WTC11 (cell line): ENCODE results near the gene ATF1. TPM values are rescaled to one million over a fixed set of nuclear protein-coding genes. Genes with fewer than 3 reads are reported as not detected.

Source experiments
- ATAC-seq: fragments of 200-7000 bp; cut with Tn5 transposase; 2 replicates; pipeline ENCODE4 v1.10.0; 2021; ENCODE audit warnings: mild to moderate bottlenecking, moderate library complexity
- Bru-seq: library from RNA; stranded (reverse); fragments of 400-500 nt; gene quantifications from one replicate; lab custom pipeline; 2021; lab: Mats Ljungman, UMichigan
- CTCF ChIA-PET: fragments of 300-600 bp; sonication (Branson Sonifier 250); formaldehyde crosslinking; loops from one replicate; lab custom pipeline; 2021; ENCODE audit warnings: antibody characterized with exemption; lab: Charles Lee
- POLR2A ChIA-PET: fragments of 350-600 bp; sonication (Branson Sonifier 250); formaldehyde crosslinking; loops from one replicate; lab custom pipeline; 2021; ENCODE audit warnings: antibody characterized with exemption; lab: Charles Lee
- DNase-seq: peaks from one replicate; pipeline ENCODE4 v3.0.0; 2021; ENCODE audit warnings: low spot score
- H3K27ac Mint-ChIP-seq: 2 replicates; pipeline ENCODE4 v1.8.0; 2021; ENCODE audit warnings: mixed read lengths
- H3K27me3 Mint-ChIP-seq: 2 replicates; pipeline ENCODE4 v1.8.0; 2021; ENCODE audit warnings: low read depth, mild to moderate bottlenecking, moderate library complexity, mixed read lengths
- H3K36me3 Mint-ChIP-seq: 2 replicates; pipeline ENCODE4 v1.8.0; 2021; ENCODE audit warnings: mixed read lengths
- H3K4me1 Mint-ChIP-seq: 2 replicates; pipeline ENCODE4 v1.8.0; 2022; ENCODE audit warnings: mixed read lengths
- H3K4me3 Mint-ChIP-seq: 2 replicates; pipeline ENCODE4 v1.8.0; 2021; ENCODE audit warnings: mild to moderate bottlenecking, moderate library complexity, mixed read lengths
- H3K9me3 Mint-ChIP-seq: 2 replicates; pipeline ENCODE4 v1.8.0; 2021; ENCODE audit warnings: mixed read lengths
- CREB1 ChIP-seq: sonication (generic); formaldehyde crosslinking; IDR thresholded peaks from 2 replicates; pipeline ENCODE4 v1.8.0; 2023; ENCODE audit warnings: mild to moderate bottlenecking, missing genetic modification reagents
- CREM ChIP-seq: sonication (generic); formaldehyde crosslinking; IDR thresholded peaks from 2 replicates; pipeline ENCODE4 v1.8.1; 2022; ENCODE audit warnings: mild to moderate bottlenecking, missing genetic modification reagents, moderate library complexity
- FOXJ3 ChIP-seq: sonication (generic); formaldehyde crosslinking; IDR thresholded peaks from 2 replicates; pipeline ENCODE4 v1.9.0; 2021; ENCODE audit warnings: missing genetic modification reagents, mild to moderate bottlenecking, borderline replicate concordance
- FOXK1 ChIP-seq: sonication (generic); formaldehyde crosslinking; IDR thresholded peaks from 2 replicates; pipeline ENCODE4 v1.8.0; 2022; ENCODE audit warnings: mild to moderate bottlenecking, moderate library complexity, missing genetic modification reagents
- KAT7 ChIP-seq: sonication (generic); formaldehyde crosslinking; IDR thresholded peaks from 2 replicates; pipeline ENCODE4 v1.8.1; 2023; ENCODE audit warnings: missing genetic modification reagents, mild to moderate bottlenecking, borderline replicate concordance
- MXD4 ChIP-seq: fragments of 250-450 bp; sonication (Bioruptor Pico); IDR thresholded peaks from 2 replicates; pipeline ENCODE4 v1.8.0; 2021; ENCODE audit warnings: mild to moderate bottlenecking, moderate library complexity, borderline replicate concordance
- NFATC4 ChIP-seq: fragments of 250-450 bp; sonication (Bioruptor Pico); IDR thresholded peaks from 2 replicates; pipeline ENCODE4 v1.9.0; 2021; ENCODE audit warnings: mild to moderate bottlenecking
- NR3C1 ChIP-seq: sonication (generic); formaldehyde crosslinking; conservative IDR thresholded peaks from 2 replicates; pipeline ENCODE4 v1.8.1; 2023; ENCODE audit warnings: low read depth, mild to moderate bottlenecking, missing genetic modification reagents
- OVOL2 ChIP-seq: fragments of 250-450 bp; sonication (Bioruptor Pico); IDR thresholded peaks from 2 replicates; pipeline ENCODE4 v1.9.0; 2021; ENCODE audit warnings: mild to moderate bottlenecking, borderline replicate concordance
- RORB ChIP-seq: fragments of 250-450 bp; sonication (Bioruptor Pico); IDR thresholded peaks from 2 replicates; pipeline ENCODE4 v1.9.0; 2021; ENCODE audit warnings: mild to moderate bottlenecking
- TEAD1 ChIP-seq: sonication (generic); formaldehyde crosslinking; IDR thresholded peaks from 2 replicates; pipeline ENCODE4 v1.8.0; 2022; ENCODE audit warnings: mild to moderate bottlenecking, missing genetic modification reagents
- ZNF121 ChIP-seq: sonication (generic); formaldehyde crosslinking; IDR thresholded peaks from 2 replicates; pipeline ENCODE4 v1.8.0; 2023; ENCODE audit warnings: missing genetic modification reagents
- ZNF219 ChIP-seq: sonication (generic); formaldehyde crosslinking; IDR thresholded peaks from 2 replicates; pipeline ENCODE4 v1.8.0; 2023; ENCODE audit warnings: missing genetic modification reagents, mild to moderate bottlenecking, borderline replicate concordance
- ZNF317 ChIP-seq: sonication (generic); formaldehyde crosslinking; IDR thresholded peaks from 2 replicates; pipeline ENCODE4 v1.8.1; 2023; ENCODE audit warnings: low read depth, mild to moderate bottlenecking, moderate library complexity, missing genetic modification reagents, borderline replicate concordance
- long read RNA-seq, 3 experiments: library from RNA in 1 of 3; library from capped mRNA in 1 of 3; library from polyadenylated mRNA in 1 of 3; unstranded in 2 of 3; stranded (forward) in 1 of 3; transcript quantifications; one replicate each; pipeline ENCODE4 v2.0.0, GENCODE V29; 2021
- total RNA-seq: library from RNA; stranded (reverse); gene quantifications from 3 replicates; pipeline ENCODE4 v1.2.3, GENCODE V29; 2021
- TF ChIP-seq, protein P1 (sequence below): sonication (generic); formaldehyde crosslinking; IDR thresholded peaks from 2 replicates; pipeline ENCODE4 v1.8.1; 2023; ENCODE audit warnings: mild to moderate bottlenecking, missing genetic modification reagents
- TF ChIP-seq, protein P2 (sequence below): sonication (generic); formaldehyde crosslinking; IDR thresholded peaks from 2 replicates; pipeline ENCODE4 v1.8.0; 2023; ENCODE audit warnings: mild to moderate bottlenecking, missing genetic modification reagents
- TF ChIP-seq, protein P3 (sequence below): fragments of 250-450 bp; sonication (Bioruptor Pico); IDR thresholded peaks from 2 replicates; pipeline ENCODE4 v1.9.0; 2021; ENCODE audit warnings: mild to moderate bottlenecking
- TF ChIP-seq, protein P4 (sequence below): sonication (generic); formaldehyde crosslinking; conservative IDR thresholded peaks from 2 replicates; pipeline ENCODE4 v1.8.1; 2023; ENCODE audit warnings: mild to moderate bottlenecking, low read depth, missing genetic modification reagents, moderate library complexity
- TF ChIP-seq, protein P5 (sequence below): sonication (generic); formaldehyde crosslinking; IDR thresholded peaks from 2 replicates; pipeline ENCODE4 v1.8.1; 2022; ENCODE audit warnings: low read depth, mild to moderate bottlenecking, moderate library complexity, missing genetic modification reagents, borderline replicate concordance
- TF ChIP-seq, protein P6 (sequence below): sonication (generic); formaldehyde crosslinking; IDR thresholded peaks from 2 replicates; pipeline ENCODE4 v1.8.0; 2023; ENCODE audit warnings: missing genetic modification reagents
- TF ChIP-seq, protein P7 (sequence below): sonication (generic); formaldehyde crosslinking; IDR thresholded peaks from 2 replicates; pipeline ENCODE4 v1.8.1; 2022; ENCODE audit warnings: low read depth, missing genetic modification reagents, borderline replicate concordance

ATF1 gene
- total RNA-seq (34.6 to 36.6 TPM (median 34.8 TPM) in 3 replicates), Bru-seq, nascent RNA (percentile 69 among the genes with signal in this experiment)
- long read RNA-seq, experiment 1, transcript ATF1-201 (7 exons, 2,181 nt), result major isoform, 90 of 111 reads
- long read RNA-seq, experiment 1, partial matches to known transcripts, result 12 of 111 reads
- long read RNA-seq, experiment 1, other reads (novel, unspliced or antisense), result 9 of 111 reads
- long read RNA-seq, experiment 2, transcript ATF1-201 (7 exons, 2,181 nt), result major isoform, 19 of 45 reads
- long read RNA-seq, experiment 2, partial matches to known transcripts, result 12 of 45 reads
- long read RNA-seq, experiment 2, other reads (novel, unspliced or antisense), result 14 of 45 reads
- long read RNA-seq, experiment 3, transcript ATF1-201 (7 exons, 2,181 nt), result major isoform, 106 of 135 reads
- long read RNA-seq, experiment 3, partial matches to known transcripts, result 11 of 135 reads
- long read RNA-seq, experiment 3, other reads (novel, unspliced or antisense), result 18 of 135 reads

DNA sequence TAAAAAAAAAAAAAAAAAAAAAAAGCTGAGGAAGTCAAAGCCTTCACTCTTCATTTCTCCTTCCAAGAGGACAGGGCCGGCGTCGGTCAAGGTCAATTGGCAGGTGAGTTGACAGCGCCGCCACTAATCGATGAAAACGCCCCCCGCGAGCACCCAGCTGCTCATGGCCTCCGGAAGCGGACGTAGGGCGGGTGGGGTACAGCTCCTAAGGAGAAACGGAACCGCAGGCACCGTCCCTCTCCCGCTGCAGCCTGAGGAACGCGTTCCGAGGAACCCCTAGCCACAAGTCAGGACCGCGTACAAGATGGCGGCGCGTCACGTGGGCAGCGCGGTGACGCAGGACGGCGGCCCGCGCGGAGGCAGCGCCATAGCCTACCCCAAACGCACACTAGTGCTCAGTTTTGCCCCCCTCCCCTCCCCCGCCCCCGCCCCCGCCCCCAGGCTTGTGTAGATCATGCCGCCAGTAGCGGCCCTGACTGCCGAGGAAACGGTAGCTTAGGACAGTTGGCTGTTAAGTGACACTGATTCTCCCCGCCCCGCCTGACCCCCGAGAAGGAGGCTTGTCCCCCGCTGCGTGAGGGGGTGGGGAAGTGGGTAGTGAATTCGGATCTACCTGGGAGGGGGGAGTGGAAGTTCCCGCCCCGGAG is at the start of gene ATF1:
TSS of gene ATF1 (plus strand) at position 463 of the 647 bp plus-strand sequence. CDS start 16,045 bp downstream, outside the sequence.
- peak; percentile 86 for ATAC-seq
- Mint-ChIP-seq H3K9me3 (peaks cover under 1% of the 10 kb centered on the region), H3K27me3 (no peaks in the 10 kb centered on the region), H3K4me3 (peak within 1 kb of the TSS; percentile 91), H3K27ac (peak within 1 kb of the TSS; percentile 97), H3K36me3 (peaks cover 1% of the 10 kb centered on the region), H3K4me1 (peaks cover 31% of the 10 kb centered on the region)
- ChIA-PET CTCF (interaction anchor here (0.6 to 3.2 kb wide), 9 partner anchors 13 to 808 kb away, joined by 3 to 43 read pairs (median 6); partner anchors contain the start of genes DIP2B and SLC11A2), POLR2A (interaction anchor here (0.7 to 1.5 kb wide), 8 partner anchors 24 to 507 kb away, joined by 3 to 9 read pairs (median 4); partner anchors contain the start of gene SLC11A2)
- peak; percentile 89 for DNase-seq
- TF ChIP-seq, protein P1, sequence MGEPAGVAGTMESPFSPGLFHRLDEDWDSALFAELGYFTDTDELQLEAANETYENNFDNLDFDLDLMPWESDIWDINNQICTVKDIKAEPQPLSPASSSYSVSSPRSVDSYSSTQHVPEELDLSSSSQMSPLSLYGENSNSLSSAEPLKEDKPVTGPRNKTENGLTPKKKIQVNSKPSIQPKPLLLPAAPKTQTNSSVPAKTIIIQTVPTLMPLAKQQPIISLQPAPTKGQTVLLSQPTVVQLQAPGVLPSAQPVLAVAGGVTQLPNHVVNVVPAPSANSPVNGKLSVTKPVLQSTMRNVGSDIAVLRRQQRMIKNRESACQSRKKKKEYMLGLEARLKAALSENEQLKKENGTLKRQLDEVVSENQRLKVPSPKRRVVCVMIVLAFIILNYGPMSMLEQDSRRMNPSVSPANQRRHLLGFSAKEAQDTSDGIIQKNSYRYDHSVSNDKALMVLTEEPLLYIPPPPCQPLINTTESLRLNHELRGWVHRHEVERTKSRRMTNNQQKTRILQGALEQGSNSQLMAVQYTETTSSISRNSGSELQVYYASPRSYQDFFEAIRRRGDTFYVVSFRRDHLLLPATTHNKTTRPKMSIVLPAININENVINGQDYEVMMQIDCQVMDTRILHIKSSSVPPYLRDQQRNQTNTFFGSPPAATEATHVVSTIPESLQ (CRISPR knock-in tag), result no peak
- TF ChIP-seq, protein P2, sequence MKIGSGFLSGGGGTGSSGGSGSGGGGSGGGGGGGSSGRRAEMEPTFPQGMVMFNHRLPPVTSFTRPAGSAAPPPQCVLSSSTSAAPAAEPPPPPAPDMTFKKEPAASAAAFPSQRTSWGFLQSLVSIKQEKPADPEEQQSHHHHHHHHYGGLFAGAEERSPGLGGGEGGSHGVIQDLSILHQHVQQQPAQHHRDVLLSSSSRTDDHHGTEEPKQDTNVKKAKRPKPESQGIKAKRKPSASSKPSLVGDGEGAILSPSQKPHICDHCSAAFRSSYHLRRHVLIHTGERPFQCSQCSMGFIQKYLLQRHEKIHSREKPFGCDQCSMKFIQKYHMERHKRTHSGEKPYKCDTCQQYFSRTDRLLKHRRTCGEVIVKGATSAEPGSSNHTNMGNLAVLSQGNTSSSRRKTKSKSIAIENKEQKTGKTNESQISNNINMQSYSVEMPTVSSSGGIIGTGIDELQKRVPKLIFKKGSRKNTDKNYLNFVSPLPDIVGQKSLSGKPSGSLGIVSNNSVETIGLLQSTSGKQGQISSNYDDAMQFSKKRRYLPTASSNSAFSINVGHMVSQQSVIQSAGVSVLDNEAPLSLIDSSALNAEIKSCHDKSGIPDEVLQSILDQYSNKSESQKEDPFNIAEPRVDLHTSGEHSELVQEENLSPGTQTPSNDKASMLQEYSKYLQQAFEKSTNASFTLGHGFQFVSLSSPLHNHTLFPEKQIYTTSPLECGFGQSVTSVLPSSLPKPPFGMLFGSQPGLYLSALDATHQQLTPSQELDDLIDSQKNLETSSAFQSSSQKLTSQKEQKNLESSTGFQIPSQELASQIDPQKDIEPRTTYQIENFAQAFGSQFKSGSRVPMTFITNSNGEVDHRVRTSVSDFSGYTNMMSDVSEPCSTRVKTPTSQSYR, result peak; percentile 67; the same call in 1 of the 2 replicates
- TF ChIP-seq, protein P3, sequence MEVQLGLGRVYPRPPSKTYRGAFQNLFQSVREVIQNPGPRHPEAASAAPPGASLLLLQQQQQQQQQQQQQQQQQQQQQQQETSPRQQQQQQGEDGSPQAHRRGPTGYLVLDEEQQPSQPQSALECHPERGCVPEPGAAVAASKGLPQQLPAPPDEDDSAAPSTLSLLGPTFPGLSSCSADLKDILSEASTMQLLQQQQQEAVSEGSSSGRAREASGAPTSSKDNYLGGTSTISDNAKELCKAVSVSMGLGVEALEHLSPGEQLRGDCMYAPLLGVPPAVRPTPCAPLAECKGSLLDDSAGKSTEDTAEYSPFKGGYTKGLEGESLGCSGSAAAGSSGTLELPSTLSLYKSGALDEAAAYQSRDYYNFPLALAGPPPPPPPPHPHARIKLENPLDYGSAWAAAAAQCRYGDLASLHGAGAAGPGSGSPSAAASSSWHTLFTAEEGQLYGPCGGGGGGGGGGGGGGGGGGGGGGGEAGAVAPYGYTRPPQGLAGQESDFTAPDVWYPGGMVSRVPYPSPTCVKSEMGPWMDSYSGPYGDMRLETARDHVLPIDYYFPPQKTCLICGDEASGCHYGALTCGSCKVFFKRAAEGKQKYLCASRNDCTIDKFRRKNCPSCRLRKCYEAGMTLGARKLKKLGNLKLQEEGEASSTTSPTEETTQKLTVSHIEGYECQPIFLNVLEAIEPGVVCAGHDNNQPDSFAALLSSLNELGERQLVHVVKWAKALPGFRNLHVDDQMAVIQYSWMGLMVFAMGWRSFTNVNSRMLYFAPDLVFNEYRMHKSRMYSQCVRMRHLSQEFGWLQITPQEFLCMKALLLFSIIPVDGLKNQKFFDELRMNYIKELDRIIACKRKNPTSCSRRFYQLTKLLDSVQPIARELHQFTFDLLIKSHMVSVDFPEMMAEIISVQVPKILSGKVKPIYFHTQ (CRISPR knock-in tag), result no peak
- TF ChIP-seq OVOL2 (CRISPR knock-in tag) (no peak), FOXK1 (peak; percentile 78), FOXJ3 (CRISPR knock-in tag) (no peak), ZNF219 (CRISPR knock-in tag) (no peak), KAT7 (CRISPR knock-in tag) (no peak), NFATC4 (CRISPR knock-in tag) (no peak), NR3C1 (no peak), CREM (peak; percentile 51; the same call in 1 of the 2 replicates), RORB (CRISPR knock-in tag) (no peak), MXD4 (CRISPR knock-in tag) (no peak), CREB1 (no peak; the same call in 1 of the 2 replicates), TEAD1 (CRISPR knock-in tag) (no peak), ZNF121 (CRISPR knock-in tag) (no peak), ZNF317 (CRISPR knock-in tag) (no peak)
- TF ChIP-seq, protein P4, sequence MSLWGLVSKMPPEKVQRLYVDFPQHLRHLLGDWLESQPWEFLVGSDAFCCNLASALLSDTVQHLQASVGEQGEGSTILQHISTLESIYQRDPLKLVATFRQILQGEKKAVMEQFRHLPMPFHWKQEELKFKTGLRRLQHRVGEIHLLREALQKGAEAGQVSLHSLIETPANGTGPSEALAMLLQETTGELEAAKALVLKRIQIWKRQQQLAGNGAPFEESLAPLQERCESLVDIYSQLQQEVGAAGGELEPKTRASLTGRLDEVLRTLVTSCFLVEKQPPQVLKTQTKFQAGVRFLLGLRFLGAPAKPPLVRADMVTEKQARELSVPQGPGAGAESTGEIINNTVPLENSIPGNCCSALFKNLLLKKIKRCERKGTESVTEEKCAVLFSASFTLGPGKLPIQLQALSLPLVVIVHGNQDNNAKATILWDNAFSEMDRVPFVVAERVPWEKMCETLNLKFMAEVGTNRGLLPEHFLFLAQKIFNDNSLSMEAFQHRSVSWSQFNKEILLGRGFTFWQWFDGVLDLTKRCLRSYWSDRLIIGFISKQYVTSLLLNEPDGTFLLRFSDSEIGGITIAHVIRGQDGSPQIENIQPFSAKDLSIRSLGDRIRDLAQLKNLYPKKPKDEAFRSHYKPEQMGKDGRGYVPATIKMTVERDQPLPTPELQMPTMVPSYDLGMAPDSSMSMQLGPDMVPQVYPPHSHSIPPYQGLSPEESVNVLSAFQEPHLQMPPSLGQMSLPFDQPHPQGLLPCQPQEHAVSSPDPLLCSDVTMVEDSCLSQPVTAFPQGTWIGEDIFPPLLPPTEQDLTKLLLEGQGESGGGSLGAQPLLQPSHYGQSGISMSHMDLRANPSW (CRISPR knock-in tag), result no peak
- TF ChIP-seq, protein P5, sequence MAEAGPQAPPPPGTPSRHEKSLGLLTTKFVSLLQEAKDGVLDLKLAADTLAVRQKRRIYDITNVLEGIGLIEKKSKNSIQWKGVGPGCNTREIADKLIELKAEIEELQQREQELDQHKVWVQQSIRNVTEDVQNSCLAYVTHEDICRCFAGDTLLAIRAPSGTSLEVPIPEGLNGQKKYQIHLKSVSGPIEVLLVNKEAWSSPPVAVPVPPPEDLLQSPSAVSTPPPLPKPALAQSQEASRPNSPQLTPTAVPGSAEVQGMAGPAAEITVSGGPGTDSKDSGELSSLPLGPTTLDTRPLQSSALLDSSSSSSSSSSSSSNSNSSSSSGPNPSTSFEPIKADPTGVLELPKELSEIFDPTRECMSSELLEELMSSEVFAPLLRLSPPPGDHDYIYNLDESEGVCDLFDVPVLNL (CRISPR knock-in tag), result no peak
- TF ChIP-seq, protein P6, sequence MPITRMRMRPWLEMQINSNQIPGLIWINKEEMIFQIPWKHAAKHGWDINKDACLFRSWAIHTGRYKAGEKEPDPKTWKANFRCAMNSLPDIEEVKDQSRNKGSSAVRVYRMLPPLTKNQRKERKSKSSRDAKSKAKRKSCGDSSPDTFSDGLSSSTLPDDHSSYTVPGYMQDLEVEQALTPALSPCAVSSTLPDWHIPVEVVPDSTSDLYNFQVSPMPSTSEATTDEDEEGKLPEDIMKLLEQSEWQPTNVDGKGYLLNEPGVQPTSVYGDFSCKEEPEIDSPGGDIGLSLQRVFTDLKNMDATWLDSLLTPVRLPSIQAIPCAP (CRISPR knock-in tag), result no peak
- TF ChIP-seq, protein P7, sequence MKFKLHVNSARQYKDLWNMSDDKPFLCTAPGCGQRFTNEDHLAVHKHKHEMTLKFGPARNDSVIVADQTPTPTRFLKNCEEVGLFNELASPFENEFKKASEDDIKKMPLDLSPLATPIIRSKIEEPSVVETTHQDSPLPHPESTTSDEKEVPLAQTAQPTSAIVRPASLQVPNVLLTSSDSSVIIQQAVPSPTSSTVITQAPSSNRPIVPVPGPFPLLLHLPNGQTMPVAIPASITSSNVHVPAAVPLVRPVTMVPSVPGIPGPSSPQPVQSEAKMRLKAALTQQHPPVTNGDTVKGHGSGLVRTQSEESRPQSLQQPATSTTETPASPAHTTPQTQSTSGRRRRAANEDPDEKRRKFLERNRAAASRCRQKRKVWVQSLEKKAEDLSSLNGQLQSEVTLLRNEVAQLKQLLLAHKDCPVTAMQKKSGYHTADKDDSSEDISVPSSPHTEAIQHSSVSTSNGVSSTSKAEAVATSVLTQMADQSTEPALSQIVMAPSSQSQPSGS (CRISPR knock-in tag), result no peak
